GM18505 (cell line): ENCODE results near the gene AP4B1.

Source experiments
- ATAC-seq: cut with Tn5 transposase; IDR thresholded peaks from one replicate; pipeline ENCODE4 v1.9.1; 2021; ENCODE audit not compliant: unreplicated experiment
- POLR2A ChIP-seq: IDR thresholded peaks from 4 replicates; pipeline ENCODE4 v1.6.1; 2011; ENCODE audit warnings: borderline replicate concordance; ENCODE audit not compliant: insufficient read depth, insufficient read length; ENCODE audit errors: extremely low read depth

The AP4B1 gene

GRCh38 chr1:113918243-113918642 is 13.6 kb upstream of the AP4B1 start:
- ATAC-seq: no peak
- no peak for TF ChIP-seq POLR2A

- ATAC-seq: no peak
- TF ChIP-seq POLR2A: no peak
These were observed 12.9 kb upstream of the AP4B1 start for GRCh38 chr1:113917400-113918082.

- no peak for TF ChIP-seq POLR2A
- no peak for ATAC-seq
These were observed 12.4 kb upstream of the AP4B1 start for GRCh38 chr1:113916974-113917373.

- TF ChIP-seq POLR2A: no peak
- ATAC-seq: no peak
These were observed 9.5 kb upstream of the AP4B1 start for GRCh38 chr1:113913887-113914664.

- ATAC-seq: no peak
- no peak for TF ChIP-seq POLR2A
These were observed 8.7 kb upstream of the AP4B1 start for GRCh38 chr1:113913312-113913668.

- no peak for ATAC-seq
- TF ChIP-seq POLR2A: no peak
These were observed 8.2 kb upstream of the AP4B1 start for GRCh38 chr1:113912594-113913311.

- no peak for TF ChIP-seq POLR2A
- peak; percentile 3 for ATAC-seq
These were observed 849 bp upstream of the AP4B1 start for GRCh38 chr1:113905435-113905861.

GRCh38 chr1:113904293-113904673 is 316 bp downstream of the AP4B1 start:
- no peak for TF ChIP-seq POLR2A
- ATAC-seq: peak; percentile 35

- TF ChIP-seq POLR2A: no peak
- no peak for ATAC-seq
These were observed 902 bp downstream of the AP4B1 start for GRCh38 chr1:113903501-113904292.

- ATAC-seq: no peak
- TF ChIP-seq POLR2A: no peak
These were observed 3.4 kb downstream of the AP4B1 start for GRCh38 chr1:113901191-113901590.

GRCh38 chr1:113899111-113899510 is 5.5 kb downstream of the AP4B1 start:
- TF ChIP-seq POLR2A: no peak

GRCh38 chr1:113898241-113898814 is 6.3 kb downstream of the AP4B1 start:
- ATAC-seq: no peak
- no peak for TF ChIP-seq POLR2A

More at GRCh38 chr1:113899111-113899510, 5.5 kb downstream of the AP4B1 start:
- ATAC-seq: no peak
